ENCODE data around the gene MTRF1L.

MTRF1L gene

GRCh38 chr6:153028963-153029362 lies 26.5 kb upstream of the MTRF1L start:
- FAIRE-seq = no peak
- no peak for TF ChIP-seq TAF1 (IDR thresholded peaks at IDR 0.05; ENCODE audit: borderline replicate concordance, low read depth, low read length)
- TF ChIP-seq POLR2AphosphoS5 (IDR thresholded peaks at IDR 0.05; ENCODE audit: low read depth, low read length) = no peak
- no peak for TF ChIP-seq POLR2A (IDR thresholded peaks at IDR 0.05; ENCODE audit: low read depth, low read length)
- no peak for DNase-seq (ENCODE audit: insufficient read length)

- TF ChIP-seq TAF1 (IDR thresholded peaks at IDR 0.05; ENCODE audit: borderline replicate concordance, low read depth, low read length) (no peak), POLR2A (IDR thresholded peaks at IDR 0.05; ENCODE audit: low read depth, low read length) (no peak), POLR2AphosphoS5 (IDR thresholded peaks at IDR 0.05; ENCODE audit: low read depth, low read length) (no peak)
- no peak for FAIRE-seq
- DNase-seq (ENCODE audit: insufficient read length) = no peak
Observed at GRCh38 chr6:153028286-153028685, 25.8 kb upstream of the MTRF1L start.

GRCh38 chr6:153027480-153027879 lies 25.0 kb upstream of the MTRF1L start:
- TF ChIP-seq POLR2AphosphoS5 (IDR thresholded peaks at IDR 0.05; ENCODE audit: low read depth, low read length) (no peak), TAF1 (IDR thresholded peaks at IDR 0.05; ENCODE audit: borderline replicate concordance, low read depth, low read length) (no peak), POLR2A (IDR thresholded peaks at IDR 0.05; ENCODE audit: low read depth, low read length) (no peak)
- FAIRE-seq (no peak), DNase-seq (ENCODE audit: insufficient read length) (no peak)

- DNase-seq (ENCODE audit: insufficient read length) (no peak), FAIRE-seq (no peak)
- TF ChIP-seq TAF1 (IDR thresholded peaks at IDR 0.05; ENCODE audit: borderline replicate concordance, low read depth, low read length) (no peak), POLR2A (IDR thresholded peaks at IDR 0.05; ENCODE audit: low read depth, low read length) (no peak), POLR2AphosphoS5 (IDR thresholded peaks at IDR 0.05; ENCODE audit: low read depth, low read length) (no peak)
Observed at GRCh38 chr6:153024709-153025017, 22.2 kb upstream of the MTRF1L start.

- FAIRE-seq = peak; percentile 98
Observed at GRCh38 chr6:153023977-153024708, 21.6 kb upstream of the MTRF1L start.

GRCh38 chr6:153018355-153018754 lies 15.8 kb upstream of the MTRF1L start:
- no peak for DNase-seq (ENCODE audit: insufficient read length)
- no peak for FAIRE-seq
- TF ChIP-seq POLR2AphosphoS5 (IDR thresholded peaks at IDR 0.05; ENCODE audit: low read depth, low read length) = no peak
- TF ChIP-seq POLR2A (IDR thresholded peaks at IDR 0.05; ENCODE audit: low read depth, low read length) = no peak
- no peak for TF ChIP-seq TAF1 (IDR thresholded peaks at IDR 0.05; ENCODE audit: borderline replicate concordance, low read depth, low read length)

More at GRCh38 chr6:153023977-153024708, 21.6 kb upstream of the MTRF1L start:
- DNase-seq (ENCODE audit: insufficient read length) = peak; percentile 12
- TF ChIP-seq TAF1 (IDR thresholded peaks at IDR 0.05; ENCODE audit: borderline replicate concordance, low read depth, low read length) (no peak), POLR2AphosphoS5 (IDR thresholded peaks at IDR 0.05; ENCODE audit: low read depth, low read length) (no peak), POLR2A (IDR thresholded peaks at IDR 0.05; ENCODE audit: low read depth, low read length) (no peak)

- TF ChIP-seq TAF1 (IDR thresholded peaks at IDR 0.05; ENCODE audit: borderline replicate concordance, low read depth, low read length) (no peak), POLR2A (IDR thresholded peaks at IDR 0.05; ENCODE audit: low read depth, low read length) (no peak), POLR2AphosphoS5 (IDR thresholded peaks at IDR 0.05; ENCODE audit: low read depth, low read length) (no peak)
- DNase-seq (ENCODE audit: insufficient read length) (no peak), FAIRE-seq (no peak)
Observed at GRCh38 chr6:153016846-153017245, 14.3 kb upstream of the MTRF1L start.

GRCh38 chr6:153015094-153015640 lies 12.7 kb upstream of the MTRF1L start:
- DNase-seq (ENCODE audit: insufficient read length) = no peak
- TF ChIP-seq POLR2AphosphoS5 (IDR thresholded peaks at IDR 0.05; ENCODE audit: low read depth, low read length) (no peak), POLR2A (IDR thresholded peaks at IDR 0.05; ENCODE audit: low read depth, low read length) (no peak), TAF1 (IDR thresholded peaks at IDR 0.05; ENCODE audit: borderline replicate concordance, low read depth, low read length) (no peak)

GRCh38 chr6:153013438-153013837 lies 10.9 kb upstream of the MTRF1L start:
- FAIRE-seq (no peak), DNase-seq (ENCODE audit: insufficient read length) (no peak)
- TF ChIP-seq TAF1 (IDR thresholded peaks at IDR 0.05; ENCODE audit: borderline replicate concordance, low read depth, low read length) (no peak), POLR2A (IDR thresholded peaks at IDR 0.05; ENCODE audit: low read depth, low read length) (no peak), POLR2AphosphoS5 (IDR thresholded peaks at IDR 0.05; ENCODE audit: low read depth, low read length) (no peak)

More at GRCh38 chr6:153015094-153015640, 12.7 kb upstream of the MTRF1L start:
- no peak for FAIRE-seq

GRCh38 chr6:153012856-153013255 lies 10.3 kb upstream of the MTRF1L start:
- TF ChIP-seq POLR2AphosphoS5 (IDR thresholded peaks at IDR 0.05; ENCODE audit: low read depth, low read length) (no peak), TAF1 (IDR thresholded peaks at IDR 0.05; ENCODE audit: borderline replicate concordance, low read depth, low read length) (no peak), POLR2A (IDR thresholded peaks at IDR 0.05; ENCODE audit: low read depth, low read length) (no peak)
- DNase-seq (ENCODE audit: insufficient read length) (no peak), FAIRE-seq (no peak)

- no peak for TF ChIP-seq POLR2A (IDR thresholded peaks at IDR 0.05; ENCODE audit: low read depth, low read length)
- no peak for TF ChIP-seq TAF1 (IDR thresholded peaks at IDR 0.05; ENCODE audit: borderline replicate concordance, low read depth, low read length)
- no peak for TF ChIP-seq POLR2AphosphoS5 (IDR thresholded peaks at IDR 0.05; ENCODE audit: low read depth, low read length)
- DNase-seq (ENCODE audit: insufficient read length) (no peak), FAIRE-seq (peak; percentile 72)
Observed at GRCh38 chr6:153003366-153003690, 819 bp upstream of the MTRF1L start.
